Amniotic epithelial cell (primary cell): ENCODE results near the gene NDST1.

Experiments used
- DNase-seq: peaks from one replicate; pipeline ENCODE4 v3.0.0-alpha.2; 2010; ENCODE audit warnings: low read depth

The NDST1 gene

DNA sequence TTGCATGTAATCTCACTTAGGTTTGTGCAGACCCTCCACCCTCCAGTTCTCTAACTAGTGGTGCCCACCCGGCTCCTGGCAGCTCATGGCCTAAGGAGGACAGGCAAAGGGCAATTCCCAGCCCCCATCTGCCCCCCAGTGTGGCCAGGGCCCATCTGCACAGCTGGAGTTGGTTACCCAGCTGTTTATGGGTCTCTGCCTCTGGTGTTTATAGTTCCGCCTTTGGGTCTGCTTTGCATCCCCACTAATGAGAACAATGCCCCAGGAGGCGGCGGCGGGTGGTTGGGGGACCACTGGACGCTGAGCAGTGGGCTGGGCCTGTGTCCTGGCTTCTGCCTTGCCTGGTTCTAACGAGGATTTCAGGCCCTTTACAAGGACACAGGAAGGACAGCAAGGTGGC lies 62.4 kb downstream of the NDST1 start:
- no peak for DNase-seq

DNA sequence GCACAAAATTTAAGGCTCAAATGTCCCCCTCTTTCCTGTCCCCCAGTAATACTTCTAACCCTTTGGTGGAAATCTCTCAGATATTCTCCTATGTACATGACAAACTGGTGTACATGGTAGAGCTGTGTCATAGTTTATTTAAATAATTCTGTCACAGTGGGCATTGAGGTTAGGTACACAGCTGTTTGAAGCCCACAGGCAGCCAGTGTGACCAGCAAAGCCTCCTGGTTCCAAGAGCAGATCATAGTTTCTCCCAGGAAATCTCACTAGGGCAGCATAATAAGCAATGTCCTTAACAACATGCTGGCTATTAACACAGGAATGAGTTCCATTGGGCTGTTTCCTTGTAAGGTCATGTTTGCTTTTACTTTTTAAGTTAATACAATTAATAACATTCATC lies 63.9 kb downstream of the NDST1 start:
- DNase-seq, result no peak

DNA sequence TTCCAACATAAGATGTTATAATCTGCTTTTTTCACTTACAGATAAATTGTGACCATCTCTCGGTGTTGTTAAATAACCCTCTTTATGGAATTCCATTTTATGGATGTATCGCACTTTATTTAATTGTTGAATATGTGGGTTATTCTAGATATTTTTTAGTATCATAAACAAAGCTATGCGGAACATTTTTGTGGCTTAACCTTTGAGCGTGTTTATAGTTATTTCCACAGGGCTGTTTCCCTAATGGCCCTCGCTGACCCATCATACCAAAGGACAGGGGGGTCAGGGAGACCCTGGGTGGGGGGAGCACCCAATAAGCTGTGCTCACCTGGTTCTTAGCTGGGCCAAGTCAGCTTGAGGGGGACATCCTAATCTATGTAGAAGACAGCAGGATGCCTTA lies 65.3 kb downstream of the NDST1 start:
- DNase-seq, result peak; percentile 34

DNA sequence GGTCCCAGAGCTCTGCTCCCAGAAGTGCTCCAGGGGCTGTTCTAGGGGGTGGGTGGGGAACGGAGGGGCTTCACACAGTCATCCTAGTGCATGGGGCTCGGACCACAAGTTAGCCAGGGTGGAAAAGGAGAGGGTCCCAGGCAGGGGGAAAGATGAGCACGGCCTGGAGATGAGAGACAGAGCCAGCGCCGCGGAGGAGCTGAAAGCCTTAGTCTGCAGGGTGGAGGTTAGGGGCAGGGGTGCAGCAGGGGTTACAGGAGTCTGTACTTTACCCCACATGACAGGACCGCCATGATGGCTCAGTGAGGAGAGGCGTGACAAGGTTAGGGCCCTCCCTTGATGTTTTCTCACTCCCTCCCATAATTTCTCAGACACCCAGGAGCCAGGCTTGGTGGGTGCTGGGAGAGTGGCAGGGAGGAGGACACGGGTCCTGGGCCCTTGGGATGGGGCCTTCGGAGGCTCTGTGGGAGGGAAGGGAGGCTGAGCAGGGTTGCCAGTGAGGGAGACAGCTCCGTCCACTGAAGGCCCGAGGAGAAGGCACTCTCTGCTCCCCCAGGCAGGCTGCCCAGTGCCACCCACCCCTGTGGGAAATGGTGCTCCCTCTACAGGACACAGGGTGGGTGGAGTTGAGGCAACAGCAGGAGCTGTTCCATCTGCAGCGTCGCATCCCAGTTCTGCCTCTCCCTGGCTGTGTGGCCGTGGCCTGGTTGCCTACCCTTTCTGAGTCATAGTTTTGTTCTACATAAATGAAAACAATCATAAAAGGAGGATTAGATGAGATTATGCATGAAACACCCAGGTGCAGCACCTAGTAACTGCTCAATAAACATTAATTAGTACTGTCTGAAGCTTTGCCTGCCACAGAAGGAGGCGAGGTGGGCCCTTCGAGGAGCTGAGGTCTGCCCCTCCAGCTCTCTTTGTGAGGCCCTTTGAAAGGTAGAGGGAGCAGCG lies 66.2 kb downstream of the NDST1 start:
- peak; percentile 40 for DNase-seq

DNA sequence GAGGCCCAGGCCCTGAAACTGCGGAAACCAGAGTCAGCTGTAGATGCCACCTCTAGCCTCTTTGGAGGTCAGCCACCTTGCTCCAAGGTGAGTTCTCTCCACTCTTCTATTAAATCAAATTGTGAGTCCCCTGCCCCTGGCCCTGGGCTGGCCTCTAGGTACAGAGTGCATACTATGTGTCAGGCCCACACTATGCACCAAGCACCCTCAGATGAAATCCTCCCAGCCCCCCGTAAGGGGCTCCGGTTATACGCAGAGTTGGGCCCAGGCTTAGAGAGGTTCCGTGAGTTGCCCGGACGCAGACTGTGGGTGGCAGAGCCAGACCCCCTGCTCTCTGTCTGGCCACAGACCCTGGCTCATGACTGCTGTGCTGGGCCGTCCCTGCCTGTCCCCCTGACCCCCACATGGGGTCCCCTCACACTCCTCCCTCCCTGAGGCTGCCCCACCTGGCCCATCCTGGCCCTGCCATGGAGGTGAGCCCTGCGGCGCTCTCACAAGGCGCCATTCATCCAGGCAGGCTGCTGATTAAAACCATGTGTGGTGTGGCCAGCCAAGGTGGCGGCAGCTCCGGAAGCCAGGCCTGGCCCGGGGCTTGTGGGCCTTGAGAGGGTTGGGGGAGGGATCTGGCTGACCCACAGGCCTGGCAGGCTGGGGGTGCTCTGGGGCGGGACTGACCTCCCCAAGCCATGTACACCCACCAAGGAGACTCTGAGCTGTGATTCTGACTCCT lies 67.1 kb downstream of the NDST1 start:
- no peak for DNase-seq

DNA sequence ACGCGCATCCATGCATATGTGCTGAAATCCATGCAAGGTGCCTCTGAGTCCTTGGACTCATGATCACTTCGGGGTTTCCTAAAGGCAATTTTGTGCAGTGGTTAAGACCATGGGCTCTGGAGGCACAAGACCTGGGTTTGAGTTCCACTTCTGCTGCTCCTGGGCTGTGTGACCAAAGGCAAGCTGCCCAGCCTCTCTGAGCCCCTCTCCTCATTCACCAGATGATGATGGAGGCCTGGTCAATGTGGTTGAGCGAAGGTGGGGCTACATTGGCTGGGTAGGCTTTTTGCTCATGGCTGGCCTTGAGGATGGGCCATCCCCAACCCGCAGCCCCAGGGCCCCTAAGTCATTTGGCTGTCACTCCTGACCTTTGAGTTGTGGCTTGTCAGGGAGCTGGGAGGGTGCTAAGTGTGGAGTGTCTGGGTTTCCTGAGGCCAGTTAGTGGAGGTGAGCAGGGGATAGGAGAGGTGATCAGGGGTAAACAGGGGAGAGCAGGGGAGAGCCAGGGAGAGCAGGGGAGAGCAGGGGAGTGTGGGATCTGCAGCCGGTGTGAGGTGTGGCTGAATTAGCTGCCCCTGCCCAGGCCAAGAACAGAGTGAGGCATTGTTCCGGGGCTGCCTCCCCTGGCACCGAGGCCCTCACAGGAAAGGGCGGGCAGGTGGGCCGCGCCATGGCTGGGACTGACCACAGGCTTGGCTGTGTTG lies 68.0 kb downstream of the NDST1 start:
- no peak for DNase-seq

DNA sequence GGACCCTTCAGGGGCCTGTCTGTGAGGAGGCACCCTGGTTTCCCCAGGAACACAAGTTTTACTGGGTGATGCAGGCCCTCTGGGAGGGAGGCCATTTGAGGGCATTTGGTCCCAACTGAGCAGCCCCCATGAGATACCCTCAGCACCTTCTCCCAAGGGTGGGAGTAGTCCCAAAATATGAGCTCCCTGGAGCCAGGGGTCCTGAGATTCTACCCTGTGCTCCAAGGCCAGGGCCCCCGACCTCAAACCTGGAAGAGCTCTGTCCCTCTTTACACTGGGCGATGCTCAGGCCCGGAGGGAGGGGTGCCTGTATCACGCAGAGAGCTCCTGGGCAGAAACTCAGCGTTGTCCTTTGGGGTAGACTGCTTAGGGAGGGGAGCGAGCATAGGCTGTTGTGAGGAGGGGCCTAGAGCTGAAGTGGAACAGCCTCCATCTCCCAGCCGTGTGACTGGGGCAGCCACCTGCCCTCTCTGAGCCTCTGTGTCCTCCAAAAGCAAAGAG lies 68.6 kb downstream of the NDST1 start:
- no peak for DNase-seq

DNA sequence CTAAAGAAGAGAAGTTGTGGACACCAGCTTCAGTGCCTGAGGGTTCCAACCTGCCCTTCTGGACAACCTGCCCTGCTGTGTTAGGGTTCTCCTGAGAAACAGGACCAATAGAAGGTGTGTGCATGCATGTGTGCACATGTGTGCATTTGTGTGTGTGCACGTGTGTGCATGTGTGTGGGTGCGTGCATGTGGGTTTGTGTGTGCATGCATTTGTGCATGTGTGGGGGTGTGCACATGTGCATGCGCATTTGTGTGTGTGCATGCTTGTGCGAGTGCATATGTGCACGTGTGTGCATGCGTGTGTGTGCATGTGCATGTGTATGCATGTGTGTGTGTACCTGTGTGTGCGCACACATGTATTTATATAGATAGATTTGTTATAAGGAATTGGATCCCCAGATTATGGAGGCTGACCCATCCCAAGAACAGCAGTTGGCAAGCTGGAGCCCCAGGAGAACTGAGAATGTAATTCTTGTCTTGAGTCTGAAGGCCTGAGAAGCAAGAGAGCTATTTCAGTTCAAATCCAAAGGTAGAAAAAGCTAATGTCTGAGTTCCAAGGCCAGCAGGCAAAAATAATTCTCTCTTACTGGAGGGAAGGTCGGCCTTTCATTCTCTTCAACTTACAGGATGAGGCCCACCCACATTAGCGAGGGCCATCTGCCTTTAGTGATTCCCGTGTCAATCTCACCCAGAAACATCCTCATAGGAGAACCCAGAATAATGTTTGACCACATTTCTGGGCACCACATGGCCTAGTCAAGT lies 69.6 kb downstream of the NDST1 start:
- DNase-seq, result no peak

DNA sequence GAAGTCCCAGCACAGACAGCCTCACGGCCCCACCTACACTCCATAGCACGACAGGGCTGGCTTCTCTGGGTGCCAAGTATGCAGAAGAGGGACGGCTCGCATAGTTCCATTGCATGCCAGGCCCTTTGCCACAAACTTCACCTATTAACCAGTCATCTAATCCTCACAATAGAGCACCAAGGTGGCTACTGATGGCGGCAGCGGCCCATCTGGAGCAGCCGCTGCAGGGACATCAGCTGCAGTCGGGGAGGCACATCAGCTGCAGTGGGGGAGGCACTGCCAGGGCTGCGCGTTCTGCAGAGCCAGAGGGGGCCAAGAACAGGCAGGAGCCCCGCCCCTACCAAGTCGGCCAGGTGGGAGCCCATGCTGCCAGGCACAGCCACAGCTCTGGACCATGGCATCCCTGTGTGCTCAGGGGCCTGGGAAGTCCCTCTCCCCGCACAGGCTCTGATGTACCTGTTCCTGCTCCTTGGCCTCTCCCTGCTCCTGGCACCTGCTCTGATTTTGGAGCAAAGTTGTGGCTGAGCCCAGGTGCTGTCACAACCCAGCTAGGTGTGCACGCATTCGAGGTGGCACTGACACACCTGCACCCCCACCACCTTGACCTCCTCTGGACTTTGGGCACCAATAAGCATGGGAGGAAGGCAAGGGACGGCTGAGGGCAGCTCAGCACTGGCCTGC lies 71.0 kb downstream of the NDST1 start:
- no peak for DNase-seq

DNA sequence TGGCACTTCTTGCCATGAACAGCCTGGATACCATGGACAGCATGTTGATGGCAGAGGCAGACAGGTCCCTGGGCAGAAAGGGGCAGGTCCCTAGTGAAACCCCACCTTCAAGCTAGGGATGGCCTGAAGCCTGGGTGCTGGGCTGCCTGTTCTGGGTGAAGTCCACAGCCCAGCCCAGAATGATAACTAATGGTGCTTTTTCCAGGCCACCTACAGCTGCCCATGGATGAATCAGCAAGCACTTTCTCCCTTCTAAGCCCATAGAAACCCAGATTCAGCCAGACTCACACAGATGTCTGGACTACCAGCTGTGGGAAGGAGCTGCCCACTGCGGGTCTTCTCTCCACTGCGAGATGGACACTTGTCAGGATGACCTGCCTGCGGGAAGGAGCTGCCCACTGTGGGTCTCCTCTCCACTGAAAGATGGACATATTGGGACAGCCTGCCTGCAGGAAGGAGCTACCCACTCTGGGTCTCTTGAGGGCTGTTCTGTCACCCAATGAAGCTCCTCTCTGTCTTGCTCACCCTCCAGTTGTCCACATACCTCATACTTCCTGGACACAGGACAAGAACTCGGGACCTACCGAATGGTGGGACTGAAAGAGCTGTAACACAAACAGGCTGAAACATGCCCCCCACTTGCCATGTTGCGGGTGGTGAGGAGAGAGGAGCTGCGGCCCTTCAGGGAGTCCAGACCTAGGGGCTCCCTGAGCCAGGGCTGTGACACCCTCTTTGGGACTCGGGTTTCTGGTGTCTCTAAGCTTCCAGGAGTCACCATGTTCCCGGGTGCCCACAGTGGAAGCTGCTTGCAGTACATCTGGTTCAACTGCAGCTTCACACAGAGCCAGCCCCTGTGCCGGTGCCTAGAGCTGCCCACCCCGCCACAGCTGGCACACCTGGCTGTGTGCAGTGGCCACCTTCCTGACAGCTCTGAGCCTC lies 71.8 kb downstream of the NDST1 start:
- DNase-seq, result peak; percentile 64

DNA sequence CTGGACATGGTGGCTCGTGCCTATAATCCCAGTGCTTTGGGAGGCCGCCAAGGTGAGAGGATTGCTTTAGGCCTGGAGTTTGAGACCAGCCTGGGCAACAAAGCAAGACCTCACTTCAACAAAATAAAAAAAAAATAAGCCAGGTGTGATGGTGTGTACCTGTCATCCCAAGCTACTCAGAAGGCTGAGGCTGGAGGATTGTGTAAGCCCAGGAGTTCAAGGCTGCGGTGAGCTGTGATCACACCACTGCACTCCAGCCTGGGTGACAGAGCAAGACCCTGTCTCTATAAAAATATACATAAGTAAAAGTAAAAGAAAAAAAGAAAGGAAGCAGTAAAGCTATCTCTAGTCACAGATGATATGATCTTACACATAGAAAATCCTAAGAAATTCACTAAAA lies 73.0 kb downstream of the NDST1 start:
- no peak for DNase-seq

DNA sequence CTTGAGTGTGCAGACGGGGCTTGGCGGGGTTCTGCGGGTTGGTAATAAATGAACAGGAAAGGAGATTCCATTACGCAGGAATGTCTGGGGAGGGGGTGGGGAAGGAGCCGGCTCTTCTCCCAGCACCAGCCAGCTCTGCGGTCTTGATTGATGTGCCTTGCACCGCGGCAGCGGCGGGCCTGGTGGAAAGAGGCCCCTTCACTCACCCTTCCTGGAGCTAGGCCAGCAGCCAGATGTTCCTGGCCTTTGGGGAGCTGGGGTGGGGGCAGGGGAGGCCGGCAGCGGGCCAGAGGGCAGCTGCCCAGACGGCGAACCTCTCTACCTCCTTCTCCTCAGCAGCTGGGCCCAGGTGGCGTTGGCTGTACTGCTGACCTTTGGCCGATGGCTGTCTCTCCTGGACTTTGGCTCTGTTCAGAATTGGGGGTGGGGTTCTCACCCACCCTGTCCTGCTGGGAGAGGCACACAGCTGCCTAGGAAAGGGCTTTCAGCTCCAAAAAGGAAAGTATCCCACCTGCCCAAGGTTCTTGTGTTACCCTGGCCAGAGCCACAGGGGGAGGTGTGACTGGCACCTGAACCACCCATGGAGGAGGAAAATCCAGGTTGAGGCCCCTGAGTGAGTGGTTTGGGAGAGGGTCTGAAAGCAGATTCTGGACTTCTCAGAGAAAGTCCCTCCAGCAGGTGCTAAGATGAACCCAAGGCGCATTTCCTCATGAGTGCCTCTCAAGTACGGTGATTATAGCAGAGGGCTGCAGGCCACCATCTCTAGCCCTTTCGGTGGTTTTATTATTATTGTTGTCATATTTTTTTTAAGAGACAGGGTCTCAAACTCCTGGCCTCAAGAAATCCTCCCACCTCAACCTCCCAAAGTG lies 74.5 kb downstream of the NDST1 start:
- DNase-seq, result peak; percentile 95

DNA sequence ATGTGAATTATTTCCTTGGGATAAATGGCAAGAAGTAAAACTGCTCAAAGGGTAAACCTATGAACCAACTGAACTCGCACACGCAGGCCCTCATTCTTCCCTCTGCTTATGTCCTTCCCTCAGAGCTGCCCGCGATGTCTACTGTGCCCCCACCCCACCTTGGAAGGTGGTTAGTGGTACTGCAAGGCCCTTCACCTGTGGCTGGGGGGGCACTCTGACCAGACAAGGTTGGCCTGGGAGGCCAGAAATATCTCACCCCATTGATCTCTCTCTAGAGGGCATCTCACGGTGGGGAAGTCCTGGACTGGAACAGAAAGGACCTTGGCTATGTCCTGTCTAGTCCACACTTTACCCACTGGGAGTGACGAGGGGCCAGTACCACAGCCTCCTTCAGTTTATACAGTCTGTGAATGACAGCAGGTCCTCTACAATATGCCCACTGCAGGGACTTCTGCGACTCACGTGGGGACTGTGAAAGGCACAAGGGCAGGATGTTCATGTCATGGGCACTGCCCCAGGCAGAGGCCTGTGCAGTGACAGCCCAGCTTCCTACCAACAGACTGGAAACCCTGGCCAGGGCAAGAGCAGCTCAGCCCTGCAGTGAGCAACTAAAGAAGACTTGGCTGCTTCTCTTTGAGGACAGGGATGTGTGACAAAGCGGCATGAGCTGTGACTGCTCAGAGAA lies 75.8 kb downstream of the NDST1 start:
- DNase-seq, result no peak

DNA sequence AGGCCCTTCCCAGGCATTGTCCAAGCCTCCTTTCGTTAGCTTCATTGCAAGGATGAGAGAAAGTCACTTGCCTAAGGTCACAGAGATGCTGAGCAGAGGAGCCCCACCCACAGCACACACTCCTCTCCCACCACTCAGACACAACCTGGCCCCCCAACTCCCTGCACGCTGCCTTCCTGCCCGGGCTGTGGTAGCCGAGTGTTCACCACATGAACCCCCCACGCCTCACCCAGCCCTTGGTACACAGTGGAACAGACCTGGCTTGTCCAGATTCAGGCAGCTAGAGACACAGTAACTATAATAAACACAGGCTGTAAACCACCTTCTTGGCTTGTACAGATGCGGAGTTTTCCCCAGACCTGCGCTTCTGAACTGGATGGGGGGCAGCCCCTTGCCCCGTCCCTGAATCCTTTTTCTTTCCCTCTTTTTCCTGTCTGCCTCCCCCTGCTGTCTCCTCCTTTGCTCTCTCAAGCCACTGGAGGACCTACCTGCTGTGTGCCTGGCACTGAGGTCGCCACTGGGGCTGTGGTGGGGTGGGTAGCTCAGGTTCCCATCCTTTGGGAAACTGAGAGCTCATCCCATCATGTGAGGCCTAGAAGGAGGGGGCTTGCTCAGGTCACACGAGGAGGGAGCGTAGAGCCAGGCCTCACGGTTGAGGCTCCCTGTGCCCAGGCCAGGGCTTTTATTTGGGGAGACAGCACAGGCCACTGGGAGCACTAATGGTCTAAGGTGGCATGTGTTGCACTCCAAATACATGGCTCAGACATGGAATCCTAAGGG lies 76.8 kb downstream of the NDST1 start:
- no peak for DNase-seq

DNA sequence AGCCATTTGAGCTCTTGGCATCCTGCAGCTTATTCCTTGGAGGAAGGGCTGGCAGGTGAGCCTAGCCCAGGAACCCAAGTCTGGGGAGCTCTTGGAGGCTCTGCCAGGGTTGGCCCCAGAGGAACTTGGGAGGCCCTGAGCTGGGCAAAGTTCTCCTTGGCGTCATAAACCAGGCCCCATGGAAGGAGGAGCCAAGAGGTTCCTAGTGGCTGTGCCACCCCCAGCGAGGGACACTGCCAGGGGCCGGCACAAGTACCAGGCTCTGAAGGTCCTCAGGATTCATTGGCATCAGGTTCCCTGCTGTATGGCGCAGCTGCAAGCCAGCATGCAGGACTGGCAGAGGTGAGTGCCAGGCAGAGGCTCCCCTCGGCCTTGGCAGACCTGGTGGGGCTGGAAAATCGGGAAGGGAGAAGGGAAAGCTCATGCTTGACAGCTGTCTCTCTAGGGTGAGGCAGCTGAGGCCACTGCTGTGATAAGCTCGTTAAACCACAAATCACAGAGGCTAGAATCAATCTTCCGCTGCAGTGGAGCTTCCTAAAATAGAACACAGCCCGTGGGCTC lies 77.9 kb downstream of the NDST1 start:
- DNase-seq, result no peak

DNA sequence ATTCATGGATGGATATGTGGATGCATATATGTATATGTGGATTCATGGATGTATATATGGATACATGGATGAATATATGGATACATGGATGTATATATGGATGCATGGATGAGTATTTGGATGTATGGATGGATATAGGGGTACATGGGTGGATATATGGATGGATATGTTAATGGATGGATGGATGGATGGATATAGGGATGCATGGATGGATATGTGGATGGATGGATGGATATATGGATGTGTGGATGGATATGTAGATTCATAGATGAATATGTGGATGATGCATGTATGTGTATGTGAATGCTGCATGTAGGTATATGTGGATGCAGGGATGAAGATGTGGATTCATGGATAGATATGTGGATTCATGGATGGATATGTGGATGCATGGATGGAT lies 79.1 kb downstream of the NDST1 start:
- no peak for DNase-seq

DNA sequence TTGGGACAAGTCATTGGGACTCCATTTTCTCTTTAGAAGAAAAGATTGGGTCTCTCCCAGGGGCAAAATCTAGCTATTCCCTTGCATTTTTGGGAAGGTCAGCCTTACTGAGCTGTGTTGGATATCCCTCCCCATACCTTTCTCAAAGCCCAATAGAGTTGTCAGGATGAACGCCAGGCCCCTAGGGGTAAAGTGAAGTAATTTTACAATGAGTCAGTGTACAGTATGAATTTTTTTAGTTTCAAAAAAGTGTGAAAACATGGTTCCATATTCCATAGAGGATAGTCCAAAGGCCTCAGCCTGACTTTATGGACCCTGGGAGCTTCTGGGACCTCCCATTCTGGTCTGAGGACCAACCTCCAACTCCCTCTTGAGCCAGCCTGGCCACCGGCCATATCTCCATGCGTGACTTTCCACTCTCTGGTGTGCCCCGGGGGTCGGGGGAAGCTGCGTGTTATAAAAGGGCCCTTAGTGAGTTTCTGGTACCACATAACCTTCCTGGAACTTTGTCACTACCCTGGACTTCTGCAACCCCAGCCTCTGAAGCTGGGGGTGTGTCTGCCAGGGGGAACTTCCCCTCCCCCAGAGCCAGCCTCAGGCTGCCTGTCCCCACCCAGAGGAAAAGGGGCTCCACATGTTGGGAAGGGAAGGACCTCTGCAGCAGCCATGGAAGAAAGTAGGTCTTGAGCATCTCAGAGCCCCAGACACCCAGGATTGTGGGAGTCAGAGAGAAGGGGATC lies 80.1 kb downstream of the NDST1 start:
- no peak for DNase-seq
